ENCODE results near the gene RBM45.

The RBM45 gene

GRCh38 chr2:178160601-178161000, 48.4 kb downstream of the RBM45 start:
- no peaks in the 10 kb centered on the region for H4K20me1 ChIP-seq (ENCODE audit: insufficient read depth, low read length, poor library complexity, severe bottlenecking)
- no peak for TF ChIP-seq CTCF (conservative IDR thresholded peaks at IDR 0.05; ENCODE audit: low read length)
- TF ChIP-seq EZH2phosphoT487 (IDR thresholded peaks at IDR 0.05; ENCODE audit: borderline replicate concordance), result no peak
- H3K27me3 ChIP-seq (ENCODE audit: insufficient read depth, low read length, poor library complexity, severe bottlenecking), result no peaks in the 10 kb centered on the region
- no peak overlapping the region for H3K4me2 ChIP-seq (ENCODE audit: low read depth, low read length, poor library complexity, severe bottlenecking)
- no peaks in the 10 kb centered on the region for H3K79me2 ChIP-seq (ENCODE audit: insufficient read depth, low read length)
- no peaks in the 10 kb centered on the region for H3K9me2 ChIP-seq (replicated peaks; ENCODE audit: low read depth, low read length)
- H3F3A ChIP-seq (ENCODE audit: low read depth), result no peaks in the 10 kb centered on the region
- no peak overlapping the region for H2AFZ ChIP-seq (ENCODE audit: low read length)
- no peaks in the 10 kb centered on the region for H3K36me3 ChIP-seq (ENCODE audit: insufficient read depth, low read length)
- no peak overlapping the region for H3K4me3 ChIP-seq (ENCODE audit: low read length, poor library complexity, severe bottlenecking)
- H3K9me3 ChIP-seq (ENCODE audit: insufficient read depth, low read depth, low read length), result no peaks in the 10 kb centered on the region
- no peaks in the 10 kb centered on the region for H3K4me1 ChIP-seq (ENCODE audit: insufficient read depth, low read length, poor library complexity, severe bottlenecking)
- H3K9ac ChIP-seq (ENCODE audit: low read depth, low read length, poor library complexity, severe bottlenecking), result no peak overlapping the region

- no peaks in the 10 kb centered on the region for H3K4me1 ChIP-seq (ENCODE audit: insufficient read depth, low read length, poor library complexity, severe bottlenecking)
- no peaks in the 10 kb centered on the region for H3K27me3 ChIP-seq (ENCODE audit: insufficient read depth, low read length, poor library complexity, severe bottlenecking)
- H3K4me3 ChIP-seq (ENCODE audit: low read length, poor library complexity, severe bottlenecking), result no peak overlapping the region
- TF ChIP-seq EZH2phosphoT487 (IDR thresholded peaks at IDR 0.05; ENCODE audit: borderline replicate concordance), result no peak
- no peak for TF ChIP-seq CTCF (conservative IDR thresholded peaks at IDR 0.05; ENCODE audit: low read length)
- no peaks in the 10 kb centered on the region for H4K20me1 ChIP-seq (ENCODE audit: insufficient read depth, low read length, poor library complexity, severe bottlenecking)
- no peak overlapping the region for H3K4me2 ChIP-seq (ENCODE audit: low read depth, low read length, poor library complexity, severe bottlenecking)
- H3K9me3 ChIP-seq (ENCODE audit: insufficient read depth, low read depth, low read length), result no peaks in the 10 kb centered on the region
- peak overlapping the region; percentile 53 for H2AFZ ChIP-seq (ENCODE audit: low read length)
- no peaks in the 10 kb centered on the region for H3K79me2 ChIP-seq (ENCODE audit: insufficient read depth, low read length)
- H3K36me3 ChIP-seq (ENCODE audit: insufficient read depth, low read length), result no peaks in the 10 kb centered on the region
- no peak overlapping the region for H3K9ac ChIP-seq (ENCODE audit: low read depth, low read length, poor library complexity, severe bottlenecking)
- H3K9me2 ChIP-seq (replicated peaks; ENCODE audit: low read depth, low read length), result no peaks in the 10 kb centered on the region
- H3F3A ChIP-seq (ENCODE audit: low read depth), result no peaks in the 10 kb centered on the region
These were observed 51.2 kb downstream of the RBM45 start for GRCh38 chr2:178163395-178163794.

GRCh38 chr2:178163911-178164310, 51.7 kb downstream of the RBM45 start:
- no peaks in the 10 kb centered on the region for H3F3A ChIP-seq (ENCODE audit: low read depth)
- no peaks in the 10 kb centered on the region for H3K36me3 ChIP-seq (ENCODE audit: insufficient read depth, low read length)
- no peaks in the 10 kb centered on the region for H3K4me1 ChIP-seq (ENCODE audit: insufficient read depth, low read length, poor library complexity, severe bottlenecking)
- H3K4me3 ChIP-seq (ENCODE audit: low read length, poor library complexity, severe bottlenecking), result no peak overlapping the region
- TF ChIP-seq CTCF (conservative IDR thresholded peaks at IDR 0.05; ENCODE audit: low read length) (no peak), EZH2phosphoT487 (IDR thresholded peaks at IDR 0.05; ENCODE audit: borderline replicate concordance) (no peak)
- no peak overlapping the region for H3K4me2 ChIP-seq (ENCODE audit: low read depth, low read length, poor library complexity, severe bottlenecking)
- no peaks in the 10 kb centered on the region for H3K79me2 ChIP-seq (ENCODE audit: insufficient read depth, low read length)
- H3K9me2 ChIP-seq (replicated peaks; ENCODE audit: low read depth, low read length), result no peaks in the 10 kb centered on the region
- H4K20me1 ChIP-seq (ENCODE audit: insufficient read depth, low read length, poor library complexity, severe bottlenecking), result no peaks in the 10 kb centered on the region
- H3K9me3 ChIP-seq (ENCODE audit: insufficient read depth, low read depth, low read length), result no peaks in the 10 kb centered on the region
- H3K9ac ChIP-seq (ENCODE audit: low read depth, low read length, poor library complexity, severe bottlenecking), result no peak overlapping the region
- H2AFZ ChIP-seq (ENCODE audit: low read length), result peak overlapping the region; percentile 53; the same call in 1 of the 2 replicates
- H3K27me3 ChIP-seq (ENCODE audit: insufficient read depth, low read length, poor library complexity, severe bottlenecking), result no peaks in the 10 kb centered on the region

Measured in Loucy (cell line).